ENCODE results near the gene TLR8. TPM values are rescaled to one million over a fixed set of nuclear protein-coding genes. Genes with fewer than 3 reads are reported as not detected.

Gene TLR8
- total and polyA plus RNA-seq, 2 experiments from 2014 or later, result not detected

GRCh38 chrX:12945494-12945893 lies 39.1 kb downstream of the TLR8 start:
- H3K4me3 ChIP-seq, result no peak overlapping the region
- no peak for DNase-seq (ENCODE audit: low read depth in 1 of 2, low spot score in 1 of 2)
- TF ChIP-seq, protein P1, sequence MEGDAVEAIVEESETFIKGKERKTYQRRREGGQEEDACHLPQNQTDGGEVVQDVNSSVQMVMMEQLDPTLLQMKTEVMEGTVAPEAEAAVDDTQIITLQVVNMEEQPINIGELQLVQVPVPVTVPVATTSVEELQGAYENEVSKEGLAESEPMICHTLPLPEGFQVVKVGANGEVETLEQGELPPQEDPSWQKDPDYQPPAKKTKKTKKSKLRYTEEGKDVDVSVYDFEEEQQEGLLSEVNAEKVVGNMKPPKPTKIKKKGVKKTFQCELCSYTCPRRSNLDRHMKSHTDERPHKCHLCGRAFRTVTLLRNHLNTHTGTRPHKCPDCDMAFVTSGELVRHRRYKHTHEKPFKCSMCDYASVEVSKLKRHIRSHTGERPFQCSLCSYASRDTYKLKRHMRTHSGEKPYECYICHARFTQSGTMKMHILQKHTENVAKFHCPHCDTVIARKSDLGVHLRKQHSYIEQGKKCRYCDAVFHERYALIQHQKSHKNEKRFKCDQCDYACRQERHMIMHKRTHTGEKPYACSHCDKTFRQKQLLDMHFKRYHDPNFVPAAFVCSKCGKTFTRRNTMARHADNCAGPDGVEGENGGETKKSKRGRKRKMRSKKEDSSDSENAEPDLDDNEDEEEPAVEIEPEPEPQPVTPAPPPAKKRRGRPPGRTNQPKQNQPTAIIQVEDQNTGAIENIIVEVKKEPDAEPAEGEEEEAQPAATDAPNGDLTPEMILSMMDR (IDR thresholded peaks at IDR 0.05; ENCODE audit: low read depth, low read length), result no peak
- H3K9me3 ChIP-seq (ENCODE audit: low read depth), result no peaks in the 10 kb centered on the region
- H3K27ac ChIP-seq, result no peak overlapping the region
- H3K4me1 ChIP-seq (ENCODE audit: low read depth), result no peaks in the 10 kb centered on the region
- no peaks in the 10 kb centered on the region for H3K36me3 ChIP-seq
- no peaks in the 10 kb centered on the region for H3K27me3 ChIP-seq

GRCh38 chrX:12946406-12946805 lies 40.0 kb downstream of the TLR8 start:
- TF ChIP-seq, protein P1 (IDR thresholded peaks at IDR 0.05; ENCODE audit: low read depth, low read length), result no peak
- H3K36me3 ChIP-seq, result no peaks in the 10 kb centered on the region
- H3K27me3 ChIP-seq, result no peaks in the 10 kb centered on the region
- DNase-seq (ENCODE audit: low read depth in 1 of 2, low spot score in 1 of 2), result no peak
- no peak overlapping the region for H3K4me3 ChIP-seq
- no peaks in the 10 kb centered on the region for H3K9me3 ChIP-seq (ENCODE audit: low read depth)
- H3K27ac ChIP-seq, result no peak overlapping the region
- no peaks in the 10 kb centered on the region for H3K4me1 ChIP-seq (ENCODE audit: low read depth)

- no peaks in the 10 kb centered on the region for H3K4me1 ChIP-seq (ENCODE audit: low read depth)
- TF ChIP-seq, protein P1 (IDR thresholded peaks at IDR 0.05; ENCODE audit: low read depth, low read length), result peak; percentile 93
- no peaks in the 10 kb centered on the region for H3K9me3 ChIP-seq (ENCODE audit: low read depth)
- H3K27ac ChIP-seq, result no peak overlapping the region
- H3K36me3 ChIP-seq, result no peaks in the 10 kb centered on the region
- H3K4me3 ChIP-seq, result no peak overlapping the region
- DNase-seq (ENCODE audit: low read depth in 1 of 2, low spot score in 1 of 2), result peak; percentile 69 to 92
- H3K27me3 ChIP-seq, result no peaks in the 10 kb centered on the region
Observed at GRCh38 chrX:12946838-12947544, 40.6 kb downstream of the TLR8 start.

GRCh38 chrX:12947545-12948235 lies 41.3 kb downstream of the TLR8 start:
- Histone ChIP-seq H3K9me3 (ENCODE audit: low read depth) (no peaks in the 10 kb centered on the region), H3K27me3 (no peaks in the 10 kb centered on the region), H3K36me3 (no peaks in the 10 kb centered on the region), H3K4me1 (ENCODE audit: low read depth) (no peaks in the 10 kb centered on the region), H3K4me3 (no peak overlapping the region), H3K27ac (no peak overlapping the region)
- no peak for DNase-seq (ENCODE audit: low read depth in 1 of 2, low spot score in 1 of 2)
- TF ChIP-seq, protein P1 (IDR thresholded peaks at IDR 0.05; ENCODE audit: low read depth, low read length), result no peak

- no peaks in the 10 kb centered on the region for H3K9me3 ChIP-seq (ENCODE audit: low read depth)
- no peak for DNase-seq (ENCODE audit: low read depth in 1 of 2, low spot score in 1 of 2)
- no peak overlapping the region for H3K27ac ChIP-seq
- H3K27me3 ChIP-seq, result no peaks in the 10 kb centered on the region
- no peak overlapping the region for H3K4me3 ChIP-seq
- TF ChIP-seq, protein P1 (IDR thresholded peaks at IDR 0.05; ENCODE audit: low read depth, low read length), result no peak
- no peaks in the 10 kb centered on the region for H3K36me3 ChIP-seq
- no peaks in the 10 kb centered on the region for H3K4me1 ChIP-seq (ENCODE audit: low read depth)
Observed at GRCh38 chrX:12948495-12948894, 42.1 kb downstream of the TLR8 start.

All from cardiac muscle cell (in vitro differentiated cells and primary cell).